Stimulated activated CD4-positive, alpha-beta T cell treated with anti-CD3 and anti-CD28 coated beads, Interleukin-2, amount 100 ng/mL, for 4 hours (primary cell): ENCODE data around the gene TFF1.

Experiments
- DNase-seq: peaks from one replicate; pipeline ENCODE4 v3.0.0-alpha.2; 2020; ENCODE audit warnings: low read depth

The TFF1 gene

DNA sequence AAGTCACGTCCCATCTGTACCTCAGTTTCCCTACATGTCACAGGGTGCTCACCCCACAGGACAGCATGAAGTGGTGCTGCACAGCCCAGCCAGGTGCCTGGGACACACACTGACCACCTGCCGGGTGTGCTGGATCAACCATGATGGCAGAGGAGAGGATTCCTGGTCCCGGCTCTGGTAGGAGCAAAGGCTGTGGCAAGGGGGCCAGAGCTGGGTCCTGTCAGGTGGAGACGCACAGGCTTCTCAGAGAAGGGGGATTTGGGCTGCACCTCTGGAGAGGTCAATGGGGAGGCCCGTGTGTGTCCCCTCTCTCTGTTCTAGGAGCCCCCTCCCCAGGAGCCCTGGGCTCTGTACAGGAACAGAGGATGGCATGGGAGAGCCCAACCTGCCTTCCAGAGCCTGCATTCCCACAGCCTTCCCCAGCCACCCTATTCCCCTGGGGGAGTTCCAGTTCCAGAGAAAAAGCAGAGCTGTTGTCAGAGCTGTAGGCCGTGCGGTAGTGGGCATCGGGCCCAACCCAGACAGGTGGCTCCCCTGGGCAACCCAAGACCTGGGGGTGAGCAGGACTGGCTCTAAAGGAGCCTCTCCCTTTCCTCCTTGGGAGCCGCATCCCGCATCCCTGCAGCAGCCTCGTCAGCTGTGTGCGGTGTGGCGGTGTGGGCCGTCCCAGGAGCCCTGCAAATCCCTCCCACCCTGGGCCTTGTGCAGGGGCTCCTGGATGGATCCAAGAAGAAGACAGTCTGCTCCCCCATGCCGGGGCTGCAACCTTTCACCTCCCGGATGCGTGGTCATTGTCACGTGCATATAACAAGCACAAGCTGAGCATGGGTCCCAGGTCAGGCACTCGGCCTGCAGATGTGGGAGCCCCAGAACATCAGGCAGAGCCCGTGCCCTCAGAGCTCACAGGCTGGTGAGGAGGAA lies 48.2 kb downstream of the TFF1 start:
- no peak for DNase-seq

DNA sequence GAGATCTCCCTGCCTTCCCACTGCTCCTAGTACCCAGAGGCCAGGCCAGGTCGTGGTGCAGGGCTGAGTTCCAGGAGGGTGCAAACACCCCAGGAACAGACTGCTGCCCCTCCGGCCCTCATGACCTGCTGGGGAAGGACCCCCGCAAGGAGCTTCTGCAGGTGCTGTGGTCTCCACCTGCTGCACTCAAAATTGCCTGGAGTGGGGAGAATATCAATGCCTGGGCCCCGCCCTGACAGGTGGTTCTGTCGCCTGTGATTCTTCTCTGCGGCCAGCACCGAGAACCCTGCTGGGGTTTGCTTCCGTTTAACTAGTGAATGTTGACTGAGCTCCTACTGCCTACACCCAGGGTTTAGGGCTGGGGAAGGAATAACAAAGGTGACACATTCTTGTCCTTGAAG lies 49.0 kb downstream of the TFF1 start:
- DNase-seq, result no peak

GRCh38 chr21:42316891-42317290 lies 49.4 kb downstream of the TFF1 start:
- DNase-seq, result no peak

GRCh38 chr21:42315296-42315891 lies 50.9 kb downstream of the TFF1 start, which contains the start of gene TFF3:
TFF3 (minus strand) TSS chr21:42315409; CDS start chr21:42315374, 35 bp downstream.
- no peak for DNase-seq

- DNase-seq, result no peak
Measured at GRCh38 chr21:42314616-42315295, 51.6 kb downstream of the TFF1 start.

GRCh38 chr21:42313501-42313969 lies 52.8 kb downstream of the TFF1 start:
- DNase-seq, result no peak

- DNase-seq, result no peak
Measured at GRCh38 chr21:42312626-42313104, 53.7 kb downstream of the TFF1 start.
